Measurements from ENCODE around the gene HSF4.

- TF ChIP-seq POLR2A (IDR thresholded peaks at IDR 0.05; ENCODE audit: low read depth, low read length), result no peak
- no peak for TF ChIP-seq CTCF (IDR thresholded peaks at IDR 0.05; ENCODE audit: extremely low read depth in 1 of 2, insufficient read depth in 1 of 2, low read depth in 1 of 2, low read length in 2 of 2)
- TF ChIP-seq POLR2AphosphoS5 (IDR thresholded peaks at IDR 0.05; ENCODE audit: insufficient read depth, low read depth, low read length), result no peak
- no peak for TF ChIP-seq EZH2 (IDR thresholded peaks at IDR 0.05; ENCODE audit: borderline replicate concordance, low read depth, low read length, severe bottlenecking)
- no peak for TF ChIP-seq MAX (IDR thresholded peaks at IDR 0.05; ENCODE audit: insufficient read depth, insufficient read length)
These were observed 8.8 kb downstream of the HSF4 start for GRCh38 chr16:67173323-67173722.

Measured in endothelial cell of umbilical vein (primary cell).